SKM-1 (cell line): ENCODE data around the gene PCDHB7.
"Not testable (repeated sequence)": the region's sequence is repeated elsewhere in the genome, so short reads cannot be mapped to it uniquely, and the experiment has no call there.

Experiments used
- DNase-seq: peaks from one replicate; lab custom pipeline; 2025; ENCODE audit not compliant: unreplicated experiment; lab: John Stamatoyannopoulos, UW

Gene PCDHB7

GRCh38 chr5:141179876-141180275 lies 7.4 kb downstream of the PCDHB7 start:
- DNase-seq: not testable (repeated sequence)

- DNase-seq: no peak
Observed at GRCh38 chr5:141180313-141180712, 7.9 kb downstream of the PCDHB7 start.

DNA sequence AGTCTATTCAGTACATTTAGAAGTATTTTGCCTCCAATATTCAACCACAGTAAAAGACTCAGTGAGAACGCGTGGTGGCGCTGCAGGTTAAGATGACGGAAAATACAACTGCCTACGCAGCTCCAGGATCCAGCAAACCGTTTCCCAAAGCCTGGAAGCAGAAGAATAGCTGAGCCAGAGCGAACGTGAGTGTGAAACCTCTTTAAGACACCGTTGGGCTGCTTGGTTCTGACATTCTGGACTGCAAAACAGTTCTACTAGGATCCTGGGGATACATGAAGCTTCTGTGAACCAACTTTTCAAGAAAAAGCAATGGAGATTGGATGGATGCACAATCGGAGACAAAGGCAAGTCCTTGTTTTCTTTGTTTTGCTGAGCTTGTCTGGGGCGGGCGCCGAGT lies 9.8 kb downstream of the PCDHB7 start, which contains the start of gene PCDHB16:
TSS of gene PCDHB16 (plus strand) at position 140 of the 400 bp plus-strand sequence. CDS start at position 313, 173 bp downstream.
- no peak for DNase-seq

DNA sequence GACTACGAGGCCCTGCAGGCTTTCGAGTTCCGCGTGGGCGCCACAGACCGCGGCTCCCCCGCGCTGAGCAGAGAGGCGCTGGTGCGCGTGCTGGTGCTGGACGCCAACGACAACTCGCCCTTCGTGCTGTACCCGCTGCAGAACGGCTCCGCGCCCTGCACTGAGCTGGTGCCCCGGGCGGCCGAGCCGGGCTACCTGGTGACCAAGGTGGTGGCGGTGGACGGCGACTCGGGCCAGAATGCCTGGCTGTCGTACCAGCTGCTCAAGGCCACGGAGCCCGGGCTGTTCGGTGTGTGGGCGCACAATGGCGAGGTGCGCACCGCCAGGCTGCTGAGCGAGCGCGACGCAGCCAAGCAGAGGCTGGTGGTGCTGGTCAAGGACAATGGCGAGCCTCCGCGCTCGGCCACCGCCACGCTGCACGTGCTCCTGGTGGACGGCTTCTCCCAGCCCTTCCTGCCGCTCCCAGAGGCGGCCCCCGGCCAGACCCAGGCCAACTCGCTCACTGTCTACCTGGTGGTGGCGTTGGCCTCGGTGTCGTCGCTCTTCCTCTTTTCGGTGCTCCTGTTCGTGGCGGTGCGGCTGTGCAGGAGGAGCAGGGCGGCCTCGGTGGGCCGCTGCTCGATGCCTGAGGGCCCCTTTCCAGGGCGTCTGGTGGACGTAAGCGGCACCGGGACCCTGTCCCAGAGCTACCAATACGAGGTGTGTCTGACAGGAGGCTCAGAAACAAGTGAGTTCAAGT lies 11.8 kb downstream of the PCDHB7 start:
- not testable (repeated sequence) for DNase-seq

- no peak for DNase-seq
Observed at GRCh38 chr5:141186897-141187512, 14.6 kb downstream of the PCDHB7 start, which contains the start of gene PCDHB9. Gene PCDHB9, plus strand, starts transcription at chr5:141187161. Its CDS starts 158 bp downstream, at chr5:141187319.

DNA sequence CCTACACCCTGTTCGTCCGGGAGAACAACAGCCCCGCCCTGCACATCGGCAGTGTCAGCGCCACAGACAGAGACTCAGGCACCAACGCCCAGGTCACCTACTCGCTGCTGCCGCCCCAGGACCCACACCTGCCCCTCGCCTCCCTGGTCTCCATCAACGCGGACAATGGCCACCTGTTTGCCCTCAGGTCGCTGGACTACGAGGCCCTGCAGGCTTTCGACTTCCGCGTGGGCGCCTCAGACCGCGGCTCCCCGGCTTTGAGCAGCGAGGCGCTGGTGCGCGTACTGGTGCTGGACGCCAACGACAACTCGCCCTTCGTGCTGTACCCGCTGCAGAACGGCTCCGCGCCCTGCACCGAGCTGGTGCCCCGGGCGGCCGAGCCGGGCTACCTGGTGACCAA lies 16.2 kb downstream of the PCDHB7 start:
- DNase-seq: not testable (repeated sequence)

- not testable (repeated sequence) for DNase-seq
Observed at GRCh38 chr5:141189131-141189530, 16.7 kb downstream of the PCDHB7 start.

DNA sequence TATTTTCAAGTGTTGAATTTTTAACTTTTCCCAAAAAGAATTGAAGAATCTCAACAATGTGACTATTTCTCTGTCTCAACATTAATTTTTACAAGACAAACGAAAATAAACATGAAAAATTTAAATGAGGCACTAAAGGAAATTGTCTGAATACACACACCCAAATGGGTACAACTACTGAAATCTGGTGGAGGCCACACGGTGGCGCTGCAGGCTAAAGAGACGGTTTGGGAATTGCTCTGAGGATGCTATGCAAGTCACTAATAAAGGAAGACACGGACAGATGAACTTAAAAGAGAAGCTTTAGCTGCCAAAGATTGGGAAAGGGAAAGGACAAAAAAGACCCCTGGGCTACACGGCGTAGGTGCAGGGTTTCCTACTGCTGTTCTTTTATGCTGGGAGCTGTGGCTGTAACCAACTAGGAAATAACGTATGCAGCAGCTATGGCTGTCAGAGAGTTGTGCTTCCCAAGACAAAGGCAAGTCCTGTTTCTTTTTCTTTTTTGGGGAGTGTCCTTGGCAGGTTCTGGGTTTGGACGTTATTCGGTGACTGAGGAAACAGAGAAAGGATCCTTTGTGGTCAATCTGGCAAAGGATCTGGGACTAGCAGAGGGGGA lies 19.8 kb downstream of the PCDHB7 start, which contains the start of gene PCDHB10:
TSS of gene PCDHB10 (plus strand) at position 244 of the 616 bp plus-strand sequence. CDS start at position 444, 200 bp downstream.
- peak; percentile 7 for DNase-seq

GRCh38 chr5:141194332-141194731 lies 21.9 kb downstream of the PCDHB7 start:
- DNase-seq: not testable (repeated sequence)

DNA sequence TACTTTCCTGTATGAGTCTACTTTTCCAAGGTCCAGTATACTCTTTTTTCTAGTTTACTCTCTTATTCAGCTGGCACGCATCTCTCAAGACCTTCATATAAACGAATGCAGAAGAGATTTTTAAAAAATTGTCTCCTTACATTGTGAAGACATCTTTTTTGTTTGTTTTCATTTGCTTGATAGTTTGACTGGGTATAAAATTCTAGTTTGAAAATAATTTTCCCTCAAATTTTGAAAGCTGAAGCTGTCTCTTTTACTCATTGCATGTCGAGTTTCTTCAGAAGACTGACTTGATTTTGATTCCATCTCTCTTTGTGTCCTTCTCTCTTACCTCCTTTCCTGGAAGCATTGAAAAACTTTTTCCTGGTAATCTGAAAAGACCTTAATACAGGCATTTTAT lies 23.9 kb downstream of the PCDHB7 start:
- no peak for DNase-seq

DNA sequence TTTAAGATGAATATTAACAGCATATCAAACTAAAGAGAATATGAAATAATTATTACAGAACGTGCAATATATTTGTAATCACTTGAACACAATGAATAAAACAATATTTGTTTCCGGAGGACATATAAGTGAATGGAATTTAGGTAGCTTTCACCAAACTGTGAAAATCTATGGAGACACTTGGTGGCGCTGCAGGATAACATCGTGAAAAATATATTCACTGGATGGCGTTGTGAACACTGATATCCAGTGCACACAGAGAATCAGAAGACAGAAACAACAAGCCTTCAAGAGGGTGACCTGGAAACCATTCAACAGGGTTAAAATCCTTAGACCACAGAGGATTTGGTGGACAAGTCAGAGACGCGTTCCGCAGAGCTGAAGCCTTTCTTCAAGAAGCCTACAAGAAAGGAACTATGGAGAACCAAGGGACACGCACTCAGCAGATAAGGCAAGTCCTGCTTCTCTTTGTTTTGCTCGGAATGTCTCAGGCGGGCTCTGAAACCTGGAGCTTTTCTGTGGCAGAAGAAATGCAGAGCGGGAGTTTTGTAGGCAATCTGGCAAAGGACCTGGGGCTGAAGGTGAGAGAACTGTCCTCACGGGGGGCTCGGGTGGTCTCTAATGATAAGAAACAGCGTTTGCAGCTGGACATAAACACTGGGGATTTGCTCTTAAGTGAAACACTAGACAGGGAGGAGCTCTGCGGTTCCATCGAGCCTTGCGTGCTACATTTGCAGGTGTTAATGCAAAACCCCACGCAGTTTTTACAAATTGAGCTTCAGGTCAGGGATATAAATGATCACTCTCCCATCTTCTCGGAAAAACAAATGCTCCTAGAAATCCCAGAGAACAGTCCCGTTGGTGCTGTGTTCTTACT lies 27.2 kb downstream of the PCDHB7 start, which contains the start of gene PCDHB11:
TSS of gene PCDHB11 (plus strand) at position 269 of the 877 bp plus-strand sequence. CDS start at position 417, 148 bp downstream.
- no peak for DNase-seq

GRCh38 chr5:141201126-141201525 lies 28.7 kb downstream of the PCDHB7 start:
- DNase-seq: not testable (repeated sequence)

DNA sequence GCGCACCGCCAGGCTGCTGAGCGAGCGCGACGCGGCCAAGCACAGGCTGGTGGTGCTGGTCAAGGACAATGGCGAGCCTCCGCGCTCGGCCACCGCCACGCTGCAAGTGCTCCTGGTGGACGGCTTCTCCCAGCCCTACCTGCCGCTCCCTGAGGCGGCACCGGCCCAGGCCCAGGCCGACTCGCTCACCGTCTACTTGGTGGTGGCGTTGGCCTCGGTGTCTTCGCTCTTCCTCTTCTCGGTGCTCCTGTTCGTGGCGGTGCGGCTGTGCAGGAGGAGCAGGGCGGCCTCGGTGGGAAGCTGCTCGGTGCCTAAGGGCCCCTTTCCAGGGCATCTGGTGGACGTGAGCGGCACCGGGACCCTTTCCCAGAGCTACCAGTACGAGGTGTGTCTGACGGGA lies 29.2 kb downstream of the PCDHB7 start:
- DNase-seq: not testable (repeated sequence)

GRCh38 chr5:141208478-141208877 lies 36.0 kb downstream of the PCDHB7 start, which contains the start of gene PCDHB12:
Gene PCDHB12, plus strand, starts transcription at chr5:141208719. Its CDS starts 189 bp downstream, at chr5:141208908.
- DNase-seq: no peak

GRCh38 chr5:141210281-141210680 lies 37.8 kb downstream of the PCDHB7 start:
- not testable (repeated sequence) for DNase-seq

DNA sequence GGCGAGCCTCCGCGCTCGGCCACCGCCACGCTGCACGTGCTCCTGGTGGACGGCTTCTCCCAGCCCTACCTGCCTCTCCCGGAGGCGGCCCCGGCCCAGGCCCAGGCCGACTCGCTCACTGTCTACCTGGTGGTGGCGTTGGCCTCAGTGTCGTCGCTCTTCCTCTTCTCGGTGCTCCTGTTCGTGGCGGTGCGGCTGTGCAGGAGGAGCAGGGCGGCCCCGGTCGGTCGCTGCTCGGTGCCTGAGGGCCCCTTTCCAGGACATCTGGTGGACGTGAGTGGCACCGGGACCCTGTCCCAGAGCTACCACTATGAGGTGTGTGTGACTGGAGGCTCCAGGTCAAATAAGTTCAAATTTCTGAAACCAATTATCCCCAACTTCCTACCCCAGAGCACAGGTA lies 38.4 kb downstream of the PCDHB7 start:
- not testable (repeated sequence) for DNase-seq

- not testable (repeated sequence) for DNase-seq
Observed at GRCh38 chr5:141213656-141214339, 41.4 kb downstream of the PCDHB7 start, which contains the start of gene PCDHB13. Gene PCDHB13, plus strand, starts transcription at chr5:141213919. Its CDS starts 205 bp downstream, at chr5:141214124.

DNA sequence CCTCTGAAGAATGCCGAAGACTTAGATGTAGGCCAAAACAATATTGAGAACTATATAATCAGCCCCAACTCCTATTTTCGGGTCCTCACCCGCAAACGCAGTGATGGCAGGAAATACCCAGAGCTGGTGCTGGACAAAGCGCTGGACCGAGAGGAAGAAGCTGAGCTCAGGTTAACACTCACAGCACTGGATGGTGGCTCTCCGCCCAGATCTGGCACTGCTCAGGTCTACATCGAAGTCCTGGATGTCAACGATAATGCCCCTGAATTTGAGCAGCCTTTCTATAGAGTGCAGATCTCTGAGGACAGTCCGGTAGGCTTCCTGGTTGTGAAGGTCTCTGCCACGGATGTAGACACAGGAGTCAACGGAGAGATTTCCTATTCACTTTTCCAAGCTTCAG lies 42.1 kb downstream of the PCDHB7 start:
- not testable (repeated sequence) for DNase-seq

DNA sequence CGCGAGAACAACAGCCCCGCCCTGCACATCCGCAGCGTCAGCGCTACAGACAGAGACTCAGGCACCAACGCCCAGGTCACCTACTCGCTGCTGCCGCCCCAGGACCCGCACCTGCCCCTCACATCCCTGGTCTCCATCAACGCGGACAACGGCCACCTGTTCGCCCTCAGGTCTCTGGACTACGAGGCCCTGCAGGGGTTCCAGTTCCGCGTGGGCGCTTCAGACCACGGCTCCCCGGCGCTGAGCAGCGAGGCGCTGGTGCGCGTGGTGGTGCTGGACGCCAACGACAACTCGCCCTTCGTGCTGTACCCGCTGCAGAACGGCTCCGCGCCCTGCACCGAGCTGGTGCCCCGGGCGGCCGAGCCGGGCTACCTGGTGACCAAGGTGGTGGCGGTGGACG lies 43.1 kb downstream of the PCDHB7 start:
- DNase-seq: not testable (repeated sequence)

GRCh38 chr5:141216035-141216434 lies 43.6 kb downstream of the PCDHB7 start:
- not testable (repeated sequence) for DNase-seq
